ENCODE results near the gene MMP11. TPM values are rescaled to one million over a fixed set of nuclear protein-coding genes. Genes with fewer than 3 reads are reported as not detected.

MMP11 gene
- total RNA-seq, 1 experiment from 2014 or later = 7.4 TPM

- TF ChIP-seq RAD21 (IDR thresholded peaks at IDR 0.05; ENCODE audit: low read depth) (no peak), POLR2AphosphoS5 (IDR thresholded peaks at IDR 0.05; ENCODE audit: low read depth, low read length) (no peak), YY1 (IDR thresholded peaks at IDR 0.05; ENCODE audit: extremely low read depth, insufficient replicate concordance, low read depth, low read length) (no peak), FOSL1 (IDR thresholded peaks at IDR 0.05; ENCODE audit: low read depth) (no peak), ELF1 (IDR thresholded peaks at IDR 0.05; ENCODE audit: borderline replicate concordance, low read depth) (no peak), ATF3 (IDR thresholded peaks at IDR 0.05) (no peak), CBX3 (IDR thresholded peaks at IDR 0.05; ENCODE audit: low read depth) (no peak), ZNF274 (IDR thresholded peaks at IDR 0.05; ENCODE audit: low read depth, low read length) (no peak), POLR2A (IDR thresholded peaks at IDR 0.05; ENCODE audit: borderline replicate concordance, extremely low read depth, insufficient read depth, insufficient read length) (no peak), CTCF (IDR thresholded peaks at IDR 0.05 in 2 of 3, conservative IDR thresholded peaks at IDR 0.05 in 1 of 3; ENCODE audit: borderline replicate concordance in 1 of 3, insufficient read depth in 1 of 3, low read depth in 2 of 3, low read length in 2 of 3) (no peak)
- ATAC-seq = no peak
- no peak overlapping the region for H3K9ac ChIP-seq (ENCODE audit: low read length)
These were observed 2.3 kb downstream of the MMP11 start for GRCh38 chr22:23774922-23775436.

More at GRCh38 chr22:23774922-23775436, 2.3 kb downstream of the MMP11 start:
- peaks cover 26 to 55% of the 10 kb centered on the region in 2 experiments for H3K4me1 ChIP-seq (ENCODE audit: control insufficient read depth in 1 of 2, insufficient read depth in 2 of 2, low read length in 2 of 2)
- no peak overlapping the region for H3K4me2 ChIP-seq (ENCODE audit: low read length)
- no peak for DNase-seq (ENCODE audit: low read depth, low spot score)
- H3K4me3 ChIP-seq (replicated peaks in 1 of 2; ENCODE audit: low read depth in 1 of 2, low read length in 2 of 2) = no peak overlapping the region
- POLR2A ChIA-PET = no interaction called here
- no peaks in the 10 kb centered on the region for H4K20me1 ChIP-seq (ENCODE audit: insufficient read depth)
- no peaks in the 10 kb centered on the region for H3K27me3 ChIP-seq (ENCODE audit: insufficient read depth, low read length)
- no peak overlapping the region for H2AFZ ChIP-seq (ENCODE audit: low read depth, low read length, poor library complexity, severe bottlenecking)
- H3K36me3 ChIP-seq (ENCODE audit: control insufficient read depth in 1 of 2, insufficient read depth in 2 of 2, low read length in 2 of 2) = no peaks in the 10 kb centered on the region
- CTCF ChIA-PET = no interaction called here
- no peaks in the 10 kb centered on the region for H3K9me3 ChIP-seq (ENCODE audit: control insufficient read depth in 1 of 2, insufficient read depth in 1 of 2, low read depth in 1 of 2, low read length in 2 of 2)
- no peak overlapping the region for H3K27ac ChIP-seq (ENCODE audit: low read depth, low read length)
- BruUV-seq (replicated peaks) = no TSS peak
- H3K9me2 ChIP-seq (ENCODE audit: insufficient read depth) = no peaks in the 10 kb centered on the region
- intact Hi-C loops (cut with micrococcal nuclease) = no loop called here
- RAD21 ChIA-PET (ENCODE audit: low non-redundant PET in 1 of 2, low total read pairs in 2 of 2, uncharacterized antibody in 2 of 2, unreplicated experiment in 2 of 2) = no interaction called here
- H3K79me2 ChIP-seq (ENCODE audit: insufficient read depth, low read length) = no peaks in the 10 kb centered on the region

Measured in HCT116 (cell line).